Stimulated activated CD4-positive, alpha-beta T cell treated with anti-CD3 and anti-CD28 coated beads, Interleukin-4, amount 100 ng/mL, for 1 hour (primary cell): Measurements from ENCODE around the gene OR51F2.
"Not testable (repeated sequence)": the region's sequence is repeated elsewhere in the genome, so short reads cannot be mapped to it uniquely, and the experiment has no call there.

Experiments used
- DNase-seq: peaks from one replicate; pipeline ENCODE4 v3.0.0-alpha.2; 2020

Gene OR51F2

GRCh38 chr11:4821021-4821420 is at the start of gene OR51F2:
TSS of gene OR51F2 (plus strand) at chr11:4821321. CDS start at chr11:4821422, 101 bp downstream.
- DNase-seq, result no peak

- no peak for DNase-seq
Observed at GRCh38 chr11:4782454-4782853, 38.7 kb upstream of the OR51F2 start.

GRCh38 chr11:4797206-4797605 is 23.9 kb upstream of the OR51F2 start:
- no peak for DNase-seq

- no peak for DNase-seq
Observed at GRCh38 chr11:4798427-4799183, 22.5 kb upstream of the OR51F2 start.

GRCh38 chr11:4801316-4801715 is 19.8 kb upstream of the OR51F2 start:
- DNase-seq, result not testable (repeated sequence)

GRCh38 chr11:4804280-4804679 is 16.8 kb upstream of the OR51F2 start, which contains the start of gene OR52R1:
TSS of gene OR52R1 (minus strand) at chr11:4804380. CDS start at chr11:4804380, 0 bp downstream.
- DNase-seq, result no peak

- no peak for DNase-seq
Observed at GRCh38 chr11:4808476-4808875, 12.6 kb upstream of the OR51F2 start.

- DNase-seq, result no peak
Observed at GRCh38 chr11:4809246-4809645, 11.9 kb upstream of the OR51F2 start.

- no peak for DNase-seq
Observed at GRCh38 chr11:4825132-4825531, 4.0 kb downstream of the OR51F2 start.

- no peak for DNase-seq
Observed at GRCh38 chr11:4826425-4826824, 5.3 kb downstream of the OR51F2 start.

- DNase-seq, result no peak
Observed at GRCh38 chr11:4830346-4830745, 9.2 kb downstream of the OR51F2 start.

GRCh38 chr11:4830909-4831308 is 9.8 kb downstream of the OR51F2 start:
- no peak for DNase-seq

GRCh38 chr11:4839851-4840549 is 18.9 kb downstream of the OR51F2 start:
- no peak for DNase-seq

- DNase-seq, result no peak
Observed at GRCh38 chr11:4848908-4849532, 27.9 kb downstream of the OR51F2 start, which contains the start of gene OR51S1. TSS of gene OR51S1 (minus strand) at chr11:4849208. CDS start at chr11:4849208, 0 bp downstream.

GRCh38 chr11:4851033-4851432 is 29.9 kb downstream of the OR51F2 start:
- no peak for DNase-seq

GRCh38 chr11:4854286-4854685 is 33.2 kb downstream of the OR51F2 start:
- not testable (repeated sequence) for DNase-seq

GRCh38 chr11:4862447-4863236 is 41.5 kb downstream of the OR51F2 start:
- DNase-seq, result no peak

- DNase-seq, result no peak
Observed at GRCh38 chr11:4863876-4864275, 42.8 kb downstream of the OR51F2 start.

- DNase-seq, result no peak
Observed at GRCh38 chr11:4865855-4866254, 44.7 kb downstream of the OR51F2 start.
